Measurements from ENCODE around the gene PLEKHG4. TPM values are rescaled to one million over a fixed set of nuclear protein-coding genes. Genes with fewer than 3 reads are reported as not detected.

PLEKHG4 gene
- total RNA-seq, 1 donor from 2014 or later = 0.89 TPM

GRCh38 chr16:67242138-67242730 lies 37.1 kb upstream of the PLEKHG4 start:
- DNase-seq (no peak), ATAC-seq (ENCODE audit: poor library complexity) (no peak)
- intact Hi-C loops (cut with DNase I) = no loop called here

- DNase-seq (peak; percentile 64), ATAC-seq (ENCODE audit: poor library complexity) (no peak)
- intact Hi-C loops (cut with DNase I) = no loop called here
These were observed 35.9 kb upstream of the PLEKHG4 start for GRCh38 chr16:67243481-67243880.

GRCh38 chr16:67244387-67245185 lies 34.7 kb upstream of the PLEKHG4 start:
- intact Hi-C loops (cut with DNase I) = no loop called here
- DNase-seq (peak; percentile 84), ATAC-seq (ENCODE audit: poor library complexity) (peak; percentile 21)

- intact Hi-C loops (cut with DNase I) = no loop called here
- no peak for ATAC-seq (ENCODE audit: poor library complexity)
- no peak for DNase-seq
These were observed 34.1 kb upstream of the PLEKHG4 start for GRCh38 chr16:67245186-67245585.

GRCh38 chr16:67245674-67246080 lies 33.7 kb upstream of the PLEKHG4 start:
- DNase-seq = no peak
- ATAC-seq (ENCODE audit: poor library complexity) = no peak
- intact Hi-C loops (cut with DNase I) = no loop called here

- intact Hi-C loops (cut with DNase I) = no loop called here
- DNase-seq = peak; percentile 86
- ATAC-seq (ENCODE audit: poor library complexity) = peak; percentile 56
These were observed 33.1 kb upstream of the PLEKHG4 start for GRCh38 chr16:67246081-67246755.

GRCh38 chr16:67246756-67247191 lies 32.6 kb upstream of the PLEKHG4 start:
- intact Hi-C loops (cut with DNase I) = no loop called here
- DNase-seq (no peak), ATAC-seq (ENCODE audit: poor library complexity) (peak; percentile 15)

- intact Hi-C loops (cut with DNase I) = no loop called here
- peak; percentile 85 for ATAC-seq (ENCODE audit: poor library complexity)
- peak; percentile 99 for DNase-seq
These were observed 31.9 kb upstream of the PLEKHG4 start, which contains the start of gene FHOD1 for GRCh38 chr16:67247192-67248072. TSS of gene FHOD1 (minus strand) at chr16:67247481. CDS start at chr16:67247410, 71 bp downstream.

- intact Hi-C loops (cut with DNase I) = no loop called here
These were observed 31.3 kb upstream of the PLEKHG4 start for GRCh38 chr16:67248073-67248400.

GRCh38 chr16:67248401-67249177 lies 30.7 kb upstream of the PLEKHG4 start, which contains the start of gene SLC9A5:
TSS of gene SLC9A5 (plus strand) at chr16:67248979. CDS start at chr16:67249015, 36 bp downstream.
- intact Hi-C loops (cut with DNase I) = no loop called here
- DNase-seq (peak; percentile 61), ATAC-seq (ENCODE audit: poor library complexity) (no peak)

More at GRCh38 chr16:67248073-67248400, 31.3 kb upstream of the PLEKHG4 start:
- no peak for DNase-seq
- ATAC-seq (ENCODE audit: poor library complexity) = peak; percentile 1

- ATAC-seq (ENCODE audit: poor library complexity) = no peak
- intact Hi-C loops (cut with DNase I) = no loop called here
- no peak for DNase-seq
These were observed 29.9 kb upstream of the PLEKHG4 start for GRCh38 chr16:67249178-67250044.

GRCh38 chr16:67250045-67250327 lies 29.3 kb upstream of the PLEKHG4 start:
- DNase-seq = no peak
- intact Hi-C loops (cut with DNase I) = no loop called here

GRCh38 chr16:67252609-67253497 lies 26.5 kb upstream of the PLEKHG4 start:
- no peak for DNase-seq
- intact Hi-C loops (cut with DNase I) = no loop called here
- no peak for ATAC-seq (ENCODE audit: poor library complexity)

More at GRCh38 chr16:67250045-67250327, 29.3 kb upstream of the PLEKHG4 start:
- no peak for ATAC-seq (ENCODE audit: poor library complexity)

- DNase-seq (no peak), ATAC-seq (ENCODE audit: poor library complexity) (peak; percentile 32)
- intact Hi-C loops (cut with DNase I) = no loop called here
These were observed 24.4 kb upstream of the PLEKHG4 start for GRCh38 chr16:67254801-67255552.

- intact Hi-C loops (cut with DNase I) = no loop called here
- DNase-seq = no peak
- no peak for ATAC-seq (ENCODE audit: poor library complexity)
These were observed 23.6 kb upstream of the PLEKHG4 start for GRCh38 chr16:67255553-67256221.
